MCF 10A (cell line): ENCODE measurements around the gene SMARCE1. TPM values are rescaled to one million over a fixed set of nuclear protein-coding genes. Genes with fewer than 3 reads are reported as not detected.

Experiments used
- BruUV-seq: library from RNA; stranded (reverse); fragments of 400-500 nt; replicated peaks from 2 replicates; lab custom pipeline; 2021; lab: Mats Ljungman, UMichigan
- CTCF ChIA-PET: fragments of 300-600 bp; sonication (Branson Sonifier 250); formaldehyde crosslinking; extraction: SDS; loops from one replicate; lab custom pipeline; 2021; ENCODE audit warnings: antibody characterized with exemption, inconsistent platforms; lab: Yijun Ruan, JAX
- POLR2A ChIA-PET: fragments of 300-600, 350-650 bp; sonication (Branson Sonifier 250); formaldehyde crosslinking; extraction: SDS; loops from one replicate; lab custom pipeline; 2020; ENCODE audit warnings: antibody characterized with exemption, inconsistent platforms; lab: Yijun Ruan, JAX
- DNase-seq: peaks from one replicate; pipeline ENCODE4 v3.0.0-alpha.2; 2018; ENCODE audit not compliant: unreplicated experiment
- H3K27ac Mint-ChIP-seq: one replicate; pipeline ENCODE4 v1.8.0; 2022; ENCODE audit warnings: mild to moderate bottlenecking, low read depth, mixed read lengths; ENCODE audit not compliant: unreplicated experiment
- H3K27me3 Mint-ChIP-seq: one replicate; pipeline ENCODE4 v1.8.0; 2022; ENCODE audit warnings: mixed read lengths; ENCODE audit not compliant: insufficient read depth, unreplicated experiment
- H3K36me3 Mint-ChIP-seq: one replicate; pipeline ENCODE4 v1.8.0; 2022; ENCODE audit warnings: mild to moderate bottlenecking, moderate library complexity, mixed read lengths; ENCODE audit not compliant: insufficient read depth, unreplicated experiment
- H3K4me1 Mint-ChIP-seq: one replicate; pipeline ENCODE4 v1.8.0; 2022; ENCODE audit warnings: mixed read lengths; ENCODE audit not compliant: insufficient read depth, unreplicated experiment
- H3K4me3 Mint-ChIP-seq: one replicate; pipeline ENCODE4 v1.8.0; 2022; ENCODE audit warnings: mild to moderate bottlenecking, moderate library complexity, mixed read lengths; ENCODE audit not compliant: unreplicated experiment
- H3K9me3 Mint-ChIP-seq: one replicate; pipeline ENCODE4 v1.8.0; 2022; ENCODE audit warnings: mixed read lengths; ENCODE audit not compliant: unreplicated experiment
- intact Hi-C: fragments of 100-400 bp; cut with micrococcal nuclease; formaldehyde crosslinking; loops from 2 replicates; pipeline ENCODE4 v1.14.1; 2022
- total RNA-seq: library from RNA; stranded (reverse); gene quantifications from 2 replicates; pipeline ENCODE4 v1.2.3, GENCODE V29; 2022
- TF ChIP-seq, protein P1 (sequence below): fragments of 200-600 bp; IDR thresholded peaks from one replicate; pipeline ENCODE4 v1.8.0; 2022; ENCODE audit warnings: antibody characterized with exemption, mild to moderate bottlenecking; ENCODE audit not compliant: unreplicated experiment

SMARCE1 gene
- total RNA-seq, 1 experiment from 2014 or later = 128 TPM

DNA sequence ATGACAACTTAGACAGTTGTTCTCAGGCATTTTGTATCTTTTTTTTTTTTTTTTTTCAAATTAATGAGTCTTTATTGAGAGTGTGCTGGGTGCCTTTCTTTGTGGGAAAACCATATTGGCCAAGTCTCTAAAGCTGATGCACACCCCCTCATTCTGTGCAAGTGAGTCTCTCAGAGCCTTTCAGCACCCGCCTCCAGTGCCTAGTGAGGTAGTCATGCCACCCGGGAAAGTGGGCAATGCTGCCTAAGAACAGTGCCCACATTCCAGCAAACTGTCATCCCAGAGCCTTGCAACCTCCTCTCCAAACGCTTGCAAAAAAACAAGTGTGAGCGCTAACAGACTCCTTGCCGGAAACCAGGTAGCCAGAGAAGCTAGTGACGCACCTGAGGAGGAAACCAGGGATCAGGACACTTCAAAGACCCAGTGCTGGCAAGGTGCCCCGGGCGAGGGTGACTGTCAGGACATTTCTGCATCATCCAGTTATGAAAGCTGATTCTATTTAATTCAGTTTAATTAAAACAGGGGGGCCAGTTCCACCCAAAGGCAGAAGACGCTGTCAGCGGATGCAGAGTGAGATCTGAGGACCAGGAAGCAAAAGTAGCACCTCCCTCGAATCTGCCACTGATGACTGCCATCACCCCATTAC is 34.9 kb downstream of the SMARCE1 start:
- TF ChIP-seq, protein P1, sequence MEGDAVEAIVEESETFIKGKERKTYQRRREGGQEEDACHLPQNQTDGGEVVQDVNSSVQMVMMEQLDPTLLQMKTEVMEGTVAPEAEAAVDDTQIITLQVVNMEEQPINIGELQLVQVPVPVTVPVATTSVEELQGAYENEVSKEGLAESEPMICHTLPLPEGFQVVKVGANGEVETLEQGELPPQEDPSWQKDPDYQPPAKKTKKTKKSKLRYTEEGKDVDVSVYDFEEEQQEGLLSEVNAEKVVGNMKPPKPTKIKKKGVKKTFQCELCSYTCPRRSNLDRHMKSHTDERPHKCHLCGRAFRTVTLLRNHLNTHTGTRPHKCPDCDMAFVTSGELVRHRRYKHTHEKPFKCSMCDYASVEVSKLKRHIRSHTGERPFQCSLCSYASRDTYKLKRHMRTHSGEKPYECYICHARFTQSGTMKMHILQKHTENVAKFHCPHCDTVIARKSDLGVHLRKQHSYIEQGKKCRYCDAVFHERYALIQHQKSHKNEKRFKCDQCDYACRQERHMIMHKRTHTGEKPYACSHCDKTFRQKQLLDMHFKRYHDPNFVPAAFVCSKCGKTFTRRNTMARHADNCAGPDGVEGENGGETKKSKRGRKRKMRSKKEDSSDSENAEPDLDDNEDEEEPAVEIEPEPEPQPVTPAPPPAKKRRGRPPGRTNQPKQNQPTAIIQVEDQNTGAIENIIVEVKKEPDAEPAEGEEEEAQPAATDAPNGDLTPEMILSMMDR = no peak
- no peak overlapping the region for H3K27ac Mint-ChIP-seq
- H3K36me3 Mint-ChIP-seq = peaks cover 6% of the 10 kb centered on the region
- intact Hi-C loops = no loop called here
- BruUV-seq = no TSS peak
- ChIA-PET POLR2A (interaction anchor here (0.6 kb wide), 1 partner anchor 34 kb away, joined by 3 read pairs; no protein-coding TSS in a partner anchor), CTCF (no interaction called here)
- H3K27me3 Mint-ChIP-seq = peaks cover 68% of the 10 kb centered on the region
- no peak overlapping the region for H3K4me3 Mint-ChIP-seq
- peak; percentile 25 for DNase-seq
- no peaks in the 10 kb centered on the region for H3K4me1 Mint-ChIP-seq
- no peaks in the 10 kb centered on the region for H3K9me3 Mint-ChIP-seq

DNA sequence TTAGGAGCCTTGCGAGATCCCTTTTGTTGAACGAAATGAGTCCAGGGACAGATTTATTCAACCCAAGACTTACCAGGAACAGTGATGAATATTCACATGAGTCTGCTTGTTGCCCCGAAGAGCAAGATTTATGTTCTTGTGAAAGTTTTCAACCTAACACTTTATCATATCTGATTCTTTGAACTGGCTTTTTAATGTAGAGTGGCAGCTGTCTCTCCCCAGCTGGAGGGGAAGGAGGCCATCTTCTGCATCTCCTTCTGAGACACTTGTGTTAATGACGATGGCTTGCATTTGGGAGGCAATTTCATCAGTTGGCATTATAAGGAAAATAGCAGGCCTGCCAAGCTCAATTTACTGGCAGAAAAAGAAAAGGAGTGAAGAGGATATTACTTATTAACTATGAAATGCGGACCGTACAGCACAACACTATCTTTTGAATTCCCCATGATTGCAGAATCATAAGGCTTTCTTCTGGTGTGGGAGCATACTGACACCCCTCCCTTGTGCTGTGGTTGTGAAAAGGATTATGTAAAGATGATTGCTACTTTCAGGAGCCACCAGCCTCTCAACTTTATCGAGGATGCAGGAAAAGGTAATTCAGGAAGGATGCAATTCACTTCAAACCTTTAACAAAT is 35.7 kb downstream of the SMARCE1 start:
- H3K27me3 Mint-ChIP-seq = peaks cover 63% of the 10 kb centered on the region

DNA sequence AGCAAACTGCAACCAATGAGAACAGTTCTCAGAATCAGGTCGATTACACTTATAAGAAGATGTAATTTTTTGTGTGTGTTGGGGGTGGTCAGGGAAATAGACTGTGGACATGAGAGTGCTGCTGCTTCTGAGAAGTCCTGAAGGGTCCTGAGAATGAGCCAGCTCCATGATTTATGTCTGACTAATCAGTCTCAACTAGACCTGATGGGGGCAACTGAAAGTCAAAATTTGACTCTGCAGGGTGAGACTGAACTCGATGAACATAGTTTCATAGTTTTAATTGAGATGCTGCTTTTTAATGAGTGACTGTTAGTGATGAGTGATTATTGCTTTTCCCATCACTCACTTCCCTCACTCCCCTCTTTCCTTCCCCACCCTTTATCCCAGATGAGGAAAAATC is 37.3 kb downstream of the SMARCE1 start:
- intact Hi-C loops = no loop called here

More for the DNA sequence above, 35.7 kb downstream of the SMARCE1 start:
- Mint-ChIP-seq H3K27ac (no peak overlapping the region), H3K9me3 (no peaks in the 10 kb centered on the region), H3K36me3 (peaks cover 6% of the 10 kb centered on the region), H3K4me3 (no peak overlapping the region), H3K4me1 (no peaks in the 10 kb centered on the region)
- TF ChIP-seq, protein P1 = no peak
- ChIA-PET CTCF (interaction anchor here (0.7 kb wide), 1 partner anchor 114 kb away, joined by 3 read pairs; no protein-coding TSS in a partner anchor), POLR2A (no interaction called here)
- no peak for DNase-seq
- intact Hi-C loops = no loop called here
- BruUV-seq = no TSS peak

More for the DNA sequence above, 37.3 kb downstream of the SMARCE1 start:
- no peaks in the 10 kb centered on the region for H3K9me3 Mint-ChIP-seq
- H3K27me3 Mint-ChIP-seq = peaks cover 47% of the 10 kb centered on the region
- ChIA-PET CTCF (interaction anchor here (0.8 to 2.4 kb wide), 3 partner anchors 9 to 342 kb away, joined by 4 to 14 read pairs (median 4); no protein-coding TSS in a partner anchor), POLR2A (no interaction called here)
- H3K4me3 Mint-ChIP-seq = no peak overlapping the region
- H3K4me1 Mint-ChIP-seq = no peaks in the 10 kb centered on the region
- BruUV-seq = no TSS peak
- no peak overlapping the region for H3K27ac Mint-ChIP-seq
- no peaks in the 10 kb centered on the region for H3K36me3 Mint-ChIP-seq
- TF ChIP-seq, protein P1 = no peak
- DNase-seq = no peak
